K562 (cell line): ENCODE data around the gene ITIH3. TPM values are rescaled to one million over a fixed set of nuclear protein-coding genes. Genes with fewer than 3 reads are reported as not detected.

Experiments used
- EHMT2 ChIP-seq: fragments of 450-650 bp; IDR thresholded peaks from 2 replicates; pipeline ENCODE4 v1.6.1; 2018; ENCODE audit warnings: antibody characterized with exemption
- MED1 ChIP-seq: sonication (generic); formaldehyde crosslinking; IDR thresholded peaks from 2 replicates; pipeline ENCODE4 v1.8.1; 2023; ENCODE audit warnings: missing genetic modification reagents, borderline replicate concordance
- NCOA4 ChIP-seq: fragments of 450-650 bp; IDR thresholded peaks from 2 replicates; pipeline ENCODE4 v1.6.1; 2018; ENCODE audit warnings: mild to moderate bottlenecking; ENCODE audit not compliant: partially characterized antibody
- RERE ChIP-seq: sonication (generic); formaldehyde crosslinking; IDR thresholded peaks from 2 replicates; pipeline ENCODE4 v1.8.0; 2023; ENCODE audit warnings: missing genetic modification reagents, mild to moderate bottlenecking, borderline replicate concordance
- STAT5A ChIP-seq: IDR thresholded peaks from 2 replicates; pipeline ENCODE4 v1.6.1; 2012; ENCODE audit warnings: low read length, inconsistent platforms, borderline replicate concordance
- polyA plus RNA-seq, 8 experiments: library from polyadenylated mRNA; depleted of rRNA in 4 of 8; stranded (reverse) in 5 of 8; unstranded in 3 of 8; fragments of >200 nt; fragmentation: Nextera tagmentation in 2 of 8; fragmentation: Illumina TruSeq in 1 of 8; extraction: Ambion mirVana in 2 of 8; extraction: Trizol in 1 of 8; gene quantifications; 2 replicates each; pipeline versions ENCODE4 v1.2.1 to v1.2.3, GENCODE V29; 2011 to 2014; ENCODE audit warnings: inconsistent platforms in 1 of 8, missing spikeins in 1 of 8
- total RNA-seq, 7 experiments: library from RNA; depleted of rRNA in 6 of 7; stranded (reverse); fragments of >200 nt in 6 of 7; fragmentation: Illumina TruSeq in 2 of 7; extraction: Trizol in 2 of 7; gene quantifications; 2 replicates each; pipeline versions ENCODE4 v1.2.1 to v1.2.3, GENCODE V29; 2011 to 2021; ENCODE audit warnings: low replicate concordance in 1 of 7

Gene ITIH3
- total and polyA plus RNA-seq, 9 of the 15 experiments (the other 6 are each of a cell fraction or from before 2014, with no cell fraction given): 0.07 to 0.35 TPM; not detected in 7

DNA sequence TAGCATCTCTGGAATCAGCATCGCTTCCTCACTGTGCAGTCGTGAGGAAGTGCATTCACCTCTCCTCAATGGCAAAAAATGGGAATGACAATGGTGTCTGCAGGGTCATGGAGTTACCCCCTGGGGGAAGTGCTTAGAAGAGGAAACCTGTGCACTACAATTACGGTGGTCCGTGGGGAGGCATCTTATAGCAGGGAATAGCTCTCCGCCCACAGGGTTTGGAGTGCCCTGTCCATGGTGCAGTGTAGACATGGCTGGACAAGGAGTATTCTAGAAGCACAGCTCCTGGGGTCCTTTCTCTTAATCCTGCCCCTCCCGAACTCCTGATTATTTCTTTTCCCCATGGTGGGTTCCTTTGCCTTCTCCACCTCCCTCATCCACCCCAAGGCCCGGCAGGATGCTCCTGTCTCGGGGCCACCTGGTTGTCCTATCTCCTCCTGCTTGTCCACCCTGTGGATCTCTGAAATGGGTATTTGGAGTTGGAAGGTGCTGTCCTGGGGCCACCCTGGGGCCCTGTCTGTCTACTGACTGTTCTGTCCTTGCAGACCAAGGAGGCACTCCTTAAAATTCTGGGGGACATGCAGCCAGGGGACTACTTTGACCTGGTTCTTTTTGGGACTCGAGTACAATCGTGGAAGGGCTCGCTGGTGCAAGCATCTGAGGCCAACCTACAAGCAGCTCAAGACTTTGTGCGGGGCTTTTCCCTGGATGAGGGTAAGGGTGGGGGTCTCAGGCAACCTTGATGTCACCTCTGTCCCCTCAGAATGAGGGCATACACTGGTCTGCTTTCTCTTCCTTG, 12.0 kb upstream of the ITIH3 start (continued):
- TF ChIP-seq RERE (CRISPR knock-in tag): no peak
- TF ChIP-seq EHMT2: no peak
- no peak for TF ChIP-seq NCOA4
- no peak for TF ChIP-seq STAT5A
- no peak for TF ChIP-seq MED1 (CRISPR knock-in tag)
